Vagina (tissue), 2 donors: ENCODE measurements around the gene CTNNA3.

Experiments
- CTCF ChIP-seq, 3 experiments: fragments of 450-650 bp in 2 of 3; fragments of 200-600 bp in 1 of 3; sonication (generic) in 1 of 3; IDR thresholded peaks; one replicate each; pipeline ENCODE4 v1.5.1; 2017 to 2019; ENCODE audit warnings: antibody characterized with exemption in 3 of 3, mild to moderate bottlenecking in 2 of 3, moderate library complexity in 2 of 3
- POLR2A ChIP-seq, 2 donors: fragments of 450-650 bp; IDR thresholded peaks; one replicate each; pipeline ENCODE4 v1.6.1; 2017; ENCODE audit warnings: antibody characterized with exemption in 2 of 2, mild to moderate bottlenecking in 2 of 2, moderate library complexity in 2 of 2

GRCh38 chr10:66951896-66952295, 744.1 kb downstream of the CTNNA3 start:
- no peak for TF ChIP-seq CTCF (IDR thresholded peaks at IDR 0.05)
- no peak for TF ChIP-seq POLR2A (IDR thresholded peaks at IDR 0.05)
